ENCODE measurements around the gene TMEM138. TPM values are rescaled to one million over a fixed set of nuclear protein-coding genes. Genes with fewer than 3 reads are reported as not detected.

The TMEM138 gene
- total and polyA plus RNA-seq, 2 of the 13 experiments (the other 11 are each of a cell fraction or from before 2014, with no cell fraction given): 43.5 to 61.0 TPM

DNA sequence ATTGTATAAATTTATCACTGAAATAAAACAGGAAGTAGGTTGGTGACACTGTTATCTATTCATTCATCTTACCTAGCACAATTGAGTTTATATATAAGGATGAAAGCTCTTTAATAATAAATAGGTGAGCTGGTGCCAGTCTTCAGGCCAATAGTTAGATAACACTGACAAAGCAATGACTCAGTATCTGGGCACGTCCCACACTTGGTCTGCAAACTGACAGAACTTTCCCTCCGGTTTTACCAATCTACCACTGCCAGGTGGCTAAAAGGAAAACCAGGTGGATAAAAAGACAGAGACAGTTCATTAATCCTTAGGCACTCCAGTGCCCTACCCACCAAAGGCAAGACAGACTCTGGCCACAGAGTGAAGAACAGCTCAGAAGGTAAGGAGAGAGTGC is 46.9 kb upstream of the TMEM138 start:
- Histone ChIP-seq H2AFZ (ENCODE audit: low read length) (no peak overlapping the region), H3K4me3 (replicated peaks in 1 of 3; ENCODE audit: insufficient read depth in 1 of 3, low read depth in 2 of 3, low read length in 3 of 3) (no peak overlapping the region), H3K9me3 (ENCODE audit: low read length) (no peaks in the 10 kb centered on the region), H3K9ac (ENCODE audit: insufficient read depth, low read depth, low read length) (no peak overlapping the region), H3K27ac (ENCODE audit: extremely low read length, insufficient read depth, low read length) (no peak overlapping the region), H4K20me1 (ENCODE audit: insufficient read depth, low read length) (0 out of 2 replicates have a peak, but pooled peaks cover 3% of the 10 kb centered on the region), H3K4me1 (ENCODE audit: insufficient read depth, low read length) (no peaks in the 10 kb centered on the region), H3K36me3 (replicated peaks in 1 of 2; ENCODE audit: control insufficient read depth in 1 of 2, insufficient read depth in 2 of 2, low read length in 2 of 2) (peaks cover 43 to 80% of the 10 kb centered on the region in 2 experiments), H3K4me2 (ENCODE audit: low read depth, low read length) (no peak overlapping the region), H3K27me3 (ENCODE audit: control insufficient read depth in 1 of 2, insufficient read depth in 2 of 2, low read length in 2 of 2) (no peaks in the 10 kb centered on the region), H3K79me2 (ENCODE audit: insufficient read depth, low read length) (no peaks in the 10 kb centered on the region)
- FAIRE-seq: no peak
- 94% methylated on average over 2 of the region's 2 CpGs for WGBS (ENCODE audit: low lambda C conversion rate)
- in situ Hi-C loops (cut with HindIII; ENCODE audit: extremely low pct_ligation_motif_present, low pct_unique_long_range_greater_than_20kb): no loop called here
- DNase-seq (ENCODE audit: low spot score): no peak
- CTCF ChIA-PET (ENCODE audit: low intra/inter-chr PET ratio, low total read pairs): no interaction called here
- no TSS peak for BruUV-seq (replicated peaks)
- no peak for ATAC-seq
- POLR2A ChIA-PET: no interaction called here
- intact Hi-C loops (cut with micrococcal nuclease; ENCODE audit: unreplicated experiment): no loop called here
- no peak for TF ChIP-seq KDM5A (IDR thresholded peaks at IDR 0.05; ENCODE audit: borderline replicate concordance, low read length)
- TF ChIP-seq THYN1 (CRISPR knock-in tag; IDR thresholded peaks at IDR 0.05; ENCODE audit: borderline replicate concordance, low read depth): no peak
- TF ChIP-seq ZMAT5 (CRISPR knock-in tag; IDR thresholded peaks at IDR 0.05; ENCODE audit: borderline replicate concordance, low read depth): no peak
- TF ChIP-seq HDAC6 (IDR thresholded peaks at IDR 0.05; ENCODE audit: low read depth, low read length): no peak
- no peak for TF ChIP-seq ZHX1 (CRISPR knock-in tag; IDR thresholded peaks at IDR 0.05; ENCODE audit: low read depth)
- TF ChIP-seq ZNF292 (CRISPR knock-in tag; IDR thresholded peaks at IDR 0.05; ENCODE audit: borderline replicate concordance, low read depth): no peak
- no peak for TF ChIP-seq KDM5B (CRISPR knock-in tag; IDR thresholded peaks at IDR 0.05; ENCODE audit: borderline replicate concordance)
- no peak for TF ChIP-seq ZFP36L1 (CRISPR knock-in tag; IDR thresholded peaks at IDR 0.05)
- no peak for TF ChIP-seq ZNF710 (CRISPR knock-in tag; IDR thresholded peaks at IDR 0.05; ENCODE audit: borderline replicate concordance)
- TF ChIP-seq EP300 (IDR thresholded peaks at IDR 0.05; ENCODE audit: low read depth in 2 of 2, low read length in 2 of 2): no peak
- TF ChIP-seq EP300 (CRISPR knock-in tag; IDR thresholded peaks at IDR 0.05; ENCODE audit: borderline replicate concordance): no peak
- no peak for TF ChIP-seq REPIN1 (CRISPR knock-in tag; IDR thresholded peaks at IDR 0.05; ENCODE audit: borderline replicate concordance, low read depth)
- TF ChIP-seq ZBTB3 (CRISPR knock-in tag; IDR thresholded peaks at IDR 0.05; ENCODE audit: borderline replicate concordance, low read depth): no peak
- no peak for TF ChIP-seq PHF5A (CRISPR knock-in tag; IDR thresholded peaks at IDR 0.05; ENCODE audit: low read depth, unreplicated experiment)
- TF ChIP-seq MBD4 (IDR thresholded peaks at IDR 0.05; ENCODE audit: borderline replicate concordance, low read length): no peak
- no peak for TF ChIP-seq ZBTB1 (CRISPR knock-in tag; IDR thresholded peaks at IDR 0.05; ENCODE audit: borderline replicate concordance)
- TF ChIP-seq SMAD9 (CRISPR knock-in tag; IDR thresholded peaks at IDR 0.05): no peak
- TF ChIP-seq, protein P1, sequence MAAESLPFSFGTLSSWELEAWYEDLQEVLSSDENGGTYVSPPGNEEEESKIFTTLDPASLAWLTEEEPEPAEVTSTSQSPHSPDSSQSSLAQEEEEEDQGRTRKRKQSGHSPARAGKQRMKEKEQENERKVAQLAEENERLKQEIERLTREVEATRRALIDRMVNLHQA (CRISPR knock-in tag; IDR thresholded peaks at IDR 0.05): no peak
- TF ChIP-seq NKX3-1 (CRISPR knock-in tag; IDR thresholded peaks at IDR 0.05): no peak
